ENCODE measurements around the gene WDSUB1.

The WDSUB1 gene

DNA sequence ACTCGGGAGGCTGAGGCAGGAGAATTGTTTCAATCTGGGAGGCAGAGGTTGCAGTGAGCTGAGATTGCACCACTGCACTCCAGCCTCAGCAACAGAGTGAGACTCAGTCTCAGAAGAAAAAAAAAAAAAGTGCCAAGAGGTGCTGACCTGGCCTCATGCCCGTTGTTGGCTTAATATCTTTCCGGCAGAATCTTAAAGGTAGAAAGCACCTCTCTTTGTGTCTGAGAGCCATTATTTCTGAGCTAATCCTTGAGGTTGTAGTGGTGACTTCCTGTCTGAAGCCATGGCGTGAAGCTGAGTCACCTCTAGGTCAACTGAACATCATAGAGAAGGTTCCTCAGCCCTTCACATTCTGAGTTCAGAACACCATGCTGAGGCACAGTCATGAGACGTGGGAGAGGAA is 60.4 kb downstream of the WDSUB1 start:
- Histone ChIP-seq H3K27me3 (ENCODE audit: control insufficient read depth in 1 of 2, insufficient read depth in 2 of 2, low read length in 2 of 2) (no peaks in the 10 kb centered on the region), H3K36me3 (ENCODE audit: control insufficient read depth in 1 of 2, insufficient read depth in 2 of 2, low read length in 2 of 2) (peaks cover 33 to 78% of the 10 kb centered on the region in 2 donors), H3K4me1 (ENCODE audit: control insufficient read depth in 1 of 2, insufficient read depth in 2 of 2, low read length in 2 of 2) (no peaks in the 10 kb centered on the region), H3K4me3 (ENCODE audit: low read depth in 1 of 2, low read length in 2 of 2) (no peak overlapping the region), H3K9me3 (ENCODE audit: control insufficient read depth in 1 of 2, low read length in 2 of 2) (no peaks in the 10 kb centered on the region), H3K9ac (ENCODE audit: low read depth in 1 of 2, low read length in 2 of 2) (no peak overlapping the region), H3K27ac (ENCODE audit: low read depth, low read length) (no peak overlapping the region)

DNA sequence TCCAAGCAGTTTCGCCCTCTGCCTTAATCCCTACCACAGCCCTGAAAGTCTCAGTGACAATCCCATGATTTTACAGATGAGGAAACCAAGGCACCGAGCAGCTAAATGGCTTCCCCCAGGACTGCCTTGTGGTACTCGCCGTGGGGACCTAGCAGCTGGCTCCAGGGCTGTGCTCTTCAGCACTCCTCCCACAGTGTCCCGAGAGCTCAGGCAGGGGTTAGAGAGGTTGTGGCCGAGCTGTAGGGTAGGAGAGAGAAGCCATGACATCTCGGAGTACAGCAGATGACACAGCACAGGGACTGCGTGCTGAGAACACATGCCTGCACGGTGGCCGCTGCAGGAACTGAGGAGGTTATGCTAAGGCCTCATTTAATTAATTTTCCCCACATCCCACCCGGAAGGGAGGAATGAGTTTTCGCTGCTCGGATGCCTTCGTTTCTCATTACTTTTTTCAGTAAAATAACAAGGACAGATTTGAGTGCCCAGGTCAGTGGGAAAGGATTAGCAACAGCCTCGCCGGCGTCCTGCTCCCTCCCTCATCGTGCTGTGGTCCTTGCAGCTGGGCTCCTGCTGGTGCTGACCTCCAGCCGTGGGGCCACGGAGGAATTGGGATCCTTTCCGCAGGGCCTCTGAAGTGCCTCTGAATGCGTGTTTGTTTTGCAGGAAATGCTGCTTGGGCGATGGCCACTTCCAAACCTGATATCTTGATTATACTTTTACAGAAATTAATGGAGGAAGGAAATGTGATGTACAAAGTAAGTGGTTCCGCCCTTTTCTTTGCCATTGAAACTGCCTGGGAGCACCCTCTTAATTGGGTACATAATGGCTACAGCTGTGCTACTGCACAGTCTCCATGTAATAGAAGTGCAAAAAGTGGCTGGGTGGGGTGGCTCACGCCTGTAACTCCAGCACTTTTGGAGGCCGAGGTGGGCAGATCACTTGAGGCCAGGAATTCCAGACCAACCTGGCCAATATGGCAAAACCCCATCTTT is 61.2 kb downstream of the WDSUB1 start:
- no peaks in the 10 kb centered on the region for H3K4me1 ChIP-seq (ENCODE audit: control insufficient read depth in 1 of 2, insufficient read depth in 2 of 2, low read length in 2 of 2)
- no peak overlapping the region for H3K4me3 ChIP-seq (ENCODE audit: low read depth in 1 of 2, low read length in 2 of 2)
- H3K27ac ChIP-seq (ENCODE audit: low read depth, low read length) = no peak overlapping the region
- H3K27me3 ChIP-seq (ENCODE audit: control insufficient read depth in 1 of 2, insufficient read depth in 2 of 2, low read length in 2 of 2) = no peaks in the 10 kb centered on the region
- no peak overlapping the region for H3K9ac ChIP-seq (ENCODE audit: low read depth in 1 of 2, low read length in 2 of 2)
- peaks cover 29 to 77% of the 10 kb centered on the region in 2 donors for H3K36me3 ChIP-seq (ENCODE audit: control insufficient read depth in 1 of 2, insufficient read depth in 2 of 2, low read length in 2 of 2)
- no peaks in the 10 kb centered on the region for H3K9me3 ChIP-seq (ENCODE audit: control insufficient read depth in 1 of 2, low read length in 2 of 2)

DNA sequence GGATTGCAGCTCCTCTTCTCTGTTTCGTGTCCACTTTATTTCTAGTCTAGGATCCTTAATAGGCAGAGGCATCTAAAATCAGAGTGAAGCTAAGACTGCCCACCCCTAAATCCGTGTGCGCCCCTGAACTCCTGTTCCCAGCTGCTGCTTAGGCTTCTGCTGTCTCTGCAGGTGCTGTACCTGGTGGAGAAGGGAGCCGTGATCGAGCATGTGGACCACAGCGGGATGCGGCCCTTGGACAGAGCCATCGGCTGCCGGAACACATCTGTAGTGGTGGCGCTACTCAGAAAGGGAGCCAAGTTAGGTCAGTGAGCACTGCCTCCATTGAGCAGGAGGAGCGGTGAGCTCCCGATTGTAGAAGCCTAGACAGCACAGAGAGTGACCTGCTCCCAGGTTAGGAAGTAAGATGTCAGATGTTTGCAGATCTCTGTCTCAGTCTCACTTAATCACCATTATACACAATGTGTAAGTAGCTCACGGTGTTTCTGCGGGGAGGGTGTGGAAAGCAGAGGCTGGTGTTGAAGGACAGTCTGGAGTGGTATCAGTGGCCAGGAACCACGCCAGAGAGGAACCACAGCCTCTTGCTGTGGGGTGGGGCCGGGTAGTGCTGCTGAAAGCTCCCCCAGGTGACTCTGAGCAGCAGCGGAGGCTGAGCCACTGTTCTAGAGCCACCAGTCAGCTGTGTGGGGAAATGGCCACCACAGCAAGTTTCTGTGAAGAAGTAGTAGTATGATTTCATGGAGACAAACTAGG is 62.3 kb downstream of the WDSUB1 start:
- H3K36me3 ChIP-seq (ENCODE audit: control insufficient read depth in 1 of 2, insufficient read depth in 2 of 2, low read length in 2 of 2) = peaks cover 27 to 74% of the 10 kb centered on the region in 2 donors
- no peaks in the 10 kb centered on the region for H3K9me3 ChIP-seq (ENCODE audit: control insufficient read depth in 1 of 2, low read length in 2 of 2)
- H3K27ac ChIP-seq (ENCODE audit: low read depth, low read length) = no peak overlapping the region
- no peaks in the 10 kb centered on the region for H3K4me1 ChIP-seq (ENCODE audit: control insufficient read depth in 1 of 2, insufficient read depth in 2 of 2, low read length in 2 of 2)
- no peak overlapping the region for H3K9ac ChIP-seq (ENCODE audit: low read depth in 1 of 2, low read length in 2 of 2)
- no peaks in the 10 kb centered on the region for H3K27me3 ChIP-seq (ENCODE audit: control insufficient read depth in 1 of 2, insufficient read depth in 2 of 2, low read length in 2 of 2)
- H3K4me3 ChIP-seq (ENCODE audit: low read depth in 1 of 2, low read length in 2 of 2) = no peak overlapping the region

DNA sequence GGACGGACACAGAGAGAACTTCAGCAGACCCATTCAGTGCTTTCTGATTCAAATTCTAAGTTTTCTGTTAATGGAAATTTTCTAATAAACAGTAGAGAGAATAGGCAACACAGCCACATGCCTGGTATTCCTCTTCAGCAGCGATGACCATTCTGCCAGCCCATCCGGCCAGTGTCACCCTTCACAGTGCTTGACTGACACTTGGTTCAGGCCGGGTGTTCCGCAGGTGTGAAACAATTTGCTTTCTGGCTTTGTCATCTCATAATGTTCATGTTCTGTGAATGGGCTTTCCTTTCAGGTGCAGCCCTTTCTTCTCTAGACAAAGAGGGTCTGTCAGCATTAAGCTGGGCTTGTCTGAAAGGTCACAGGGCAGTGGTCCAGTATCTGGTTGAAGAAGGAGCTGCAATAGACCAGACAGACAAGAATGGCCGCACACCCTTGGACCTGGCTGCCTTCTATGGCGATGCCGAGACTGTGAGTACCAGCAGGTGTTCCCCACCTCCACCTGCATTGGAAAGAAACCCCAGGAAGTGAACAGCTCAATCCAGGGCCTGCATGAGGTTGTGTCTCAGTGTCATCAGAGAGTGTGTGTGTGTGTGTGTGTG is 67.0 kb downstream of the WDSUB1 start:
- H3K36me3 ChIP-seq (ENCODE audit: control insufficient read depth in 1 of 2, insufficient read depth in 2 of 2, low read length in 2 of 2) = peaks cover 18 to 82% of the 10 kb centered on the region in 2 donors
- H3K27me3 ChIP-seq (ENCODE audit: control insufficient read depth in 1 of 2, insufficient read depth in 2 of 2, low read length in 2 of 2) = no peaks in the 10 kb centered on the region
- H3K9ac ChIP-seq (ENCODE audit: low read depth in 1 of 2, low read length in 2 of 2) = no peak overlapping the region
- no peaks in the 10 kb centered on the region for H3K9me3 ChIP-seq (ENCODE audit: control insufficient read depth in 1 of 2, low read length in 2 of 2)
- H3K4me1 ChIP-seq (ENCODE audit: control insufficient read depth in 1 of 2, insufficient read depth in 2 of 2, low read length in 2 of 2) = no peaks in the 10 kb centered on the region
- H3K4me3 ChIP-seq (ENCODE audit: low read depth in 1 of 2, low read length in 2 of 2) = no peak overlapping the region
- H3K27ac ChIP-seq (ENCODE audit: low read depth, low read length) = no peak overlapping the region

GRCh38 chr2:159218389-159218788 is 68.1 kb downstream of the WDSUB1 start:
- Histone ChIP-seq H3K27ac (ENCODE audit: low read depth, low read length) (no peak overlapping the region), H3K9me3 (ENCODE audit: control insufficient read depth in 1 of 2, low read length in 2 of 2) (no peaks in the 10 kb centered on the region), H3K9ac (ENCODE audit: low read depth in 1 of 2, low read length in 2 of 2) (no peak overlapping the region), H3K4me3 (ENCODE audit: low read depth in 1 of 2, low read length in 2 of 2) (no peak overlapping the region), H3K27me3 (ENCODE audit: control insufficient read depth in 1 of 2, insufficient read depth in 2 of 2, low read length in 2 of 2) (no peaks in the 10 kb centered on the region), H3K36me3 (ENCODE audit: control insufficient read depth in 1 of 2, insufficient read depth in 2 of 2, low read length in 2 of 2) (peaks cover 20 to 75% of the 10 kb centered on the region in 2 donors), H3K4me1 (ENCODE audit: control insufficient read depth in 1 of 2, insufficient read depth in 2 of 2, low read length in 2 of 2) (no peaks in the 10 kb centered on the region)

GRCh38 chr2:159217676-159218075 is 68.8 kb downstream of the WDSUB1 start:
- H3K36me3 ChIP-seq (ENCODE audit: control insufficient read depth in 1 of 2, insufficient read depth in 2 of 2, low read length in 2 of 2) = peaks cover 22 to 72% of the 10 kb centered on the region in 2 donors
- H3K4me3 ChIP-seq (ENCODE audit: low read depth in 1 of 2, low read length in 2 of 2) = no peak overlapping the region
- no peaks in the 10 kb centered on the region for H3K9me3 ChIP-seq (ENCODE audit: control insufficient read depth in 1 of 2, low read length in 2 of 2)
- H3K27me3 ChIP-seq (ENCODE audit: control insufficient read depth in 1 of 2, insufficient read depth in 2 of 2, low read length in 2 of 2) = no peaks in the 10 kb centered on the region
- H3K27ac ChIP-seq (ENCODE audit: low read depth, low read length) = no peak overlapping the region
- no peaks in the 10 kb centered on the region for H3K4me1 ChIP-seq (ENCODE audit: control insufficient read depth in 1 of 2, insufficient read depth in 2 of 2, low read length in 2 of 2)
- H3K9ac ChIP-seq (ENCODE audit: low read depth in 1 of 2, low read length in 2 of 2) = no peak overlapping the region

- H3K27ac ChIP-seq (ENCODE audit: low read depth, low read length) = no peak overlapping the region
- no peaks in the 10 kb centered on the region for H3K27me3 ChIP-seq (ENCODE audit: control insufficient read depth in 1 of 2, insufficient read depth in 2 of 2, low read length in 2 of 2)
- H3K9me3 ChIP-seq (ENCODE audit: control insufficient read depth in 1 of 2, low read length in 2 of 2) = no peaks in the 10 kb centered on the region
- no peak overlapping the region for H3K4me3 ChIP-seq (ENCODE audit: low read depth in 1 of 2, low read length in 2 of 2)
- H3K9ac ChIP-seq (ENCODE audit: low read depth in 1 of 2, low read length in 2 of 2) = no peak overlapping the region
- no peaks in the 10 kb centered on the region for H3K4me1 ChIP-seq (ENCODE audit: control insufficient read depth in 1 of 2, insufficient read depth in 2 of 2, low read length in 2 of 2)
- peaks cover 17 to 58% of the 10 kb centered on the region in 2 donors for H3K36me3 ChIP-seq (ENCODE audit: control insufficient read depth in 1 of 2, insufficient read depth in 2 of 2, low read length in 2 of 2)
Measured at GRCh38 chr2:159215116-159215515, 71.4 kb downstream of the WDSUB1 start.

DNA sequence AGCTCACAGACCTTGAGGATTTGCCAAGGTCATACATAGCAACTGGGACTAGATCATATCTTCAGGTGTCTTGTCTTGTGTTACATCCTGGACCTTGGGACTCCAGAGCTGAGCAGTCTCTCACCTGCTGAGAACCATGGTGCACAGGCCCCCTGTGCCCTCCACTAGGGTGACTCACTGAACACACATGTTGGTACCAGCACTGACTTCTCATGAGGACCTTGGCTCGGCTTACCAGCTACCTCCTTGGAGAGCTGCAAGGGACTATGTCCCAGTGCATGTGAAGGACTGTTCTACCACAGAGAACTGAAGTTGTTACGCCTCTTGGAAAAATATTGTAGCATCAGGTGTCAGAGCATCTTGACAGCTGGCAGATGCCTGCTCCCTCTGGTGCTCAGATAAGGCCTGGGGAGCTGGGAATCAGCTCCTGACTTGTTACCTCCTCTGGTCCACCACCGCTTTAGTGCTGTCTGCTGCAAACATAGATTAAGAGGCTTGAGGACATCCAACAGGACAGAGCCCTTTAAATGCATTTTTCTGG is 72.1 kb downstream of the WDSUB1 start:
- Histone ChIP-seq H3K9me3 (ENCODE audit: control insufficient read depth in 1 of 2, low read length in 2 of 2) (no peaks in the 10 kb centered on the region), H3K9ac (ENCODE audit: low read depth in 1 of 2, low read length in 2 of 2) (no peak overlapping the region), H3K4me3 (ENCODE audit: low read depth in 1 of 2, low read length in 2 of 2) (no peak overlapping the region), H3K36me3 (ENCODE audit: control insufficient read depth in 1 of 2, insufficient read depth in 2 of 2, low read length in 2 of 2) (peaks cover 13 to 51% of the 10 kb centered on the region in 2 donors), H3K4me1 (ENCODE audit: control insufficient read depth in 1 of 2, insufficient read depth in 2 of 2, low read length in 2 of 2) (no peaks in the 10 kb centered on the region), H3K27ac (ENCODE audit: low read depth, low read length) (no peak overlapping the region), H3K27me3 (ENCODE audit: control insufficient read depth in 1 of 2, insufficient read depth in 2 of 2, low read length in 2 of 2) (no peaks in the 10 kb centered on the region)

DNA sequence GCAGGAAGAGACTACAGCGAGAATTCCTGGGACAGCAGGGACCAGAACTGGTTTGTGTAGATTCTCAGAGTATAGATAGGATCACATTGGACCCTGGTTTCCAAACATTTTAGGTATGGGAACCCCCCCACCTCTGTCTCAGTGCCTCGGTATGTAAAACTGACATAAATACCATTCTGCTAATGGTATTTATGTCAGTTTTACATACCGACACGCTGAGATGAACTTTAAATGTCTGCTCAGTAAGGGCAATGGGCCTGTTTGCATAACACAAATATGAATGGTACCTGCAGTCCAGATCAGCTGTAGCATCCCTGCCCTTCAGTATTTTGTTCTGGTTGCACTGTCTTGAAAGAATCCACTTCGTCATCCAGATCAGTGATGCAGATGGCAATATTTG is 73.2 kb downstream of the WDSUB1 start:
- peaks cover 10 to 46% of the 10 kb centered on the region in 2 donors for H3K36me3 ChIP-seq (ENCODE audit: control insufficient read depth in 1 of 2, insufficient read depth in 2 of 2, low read length in 2 of 2)
- no peaks in the 10 kb centered on the region for H3K4me1 ChIP-seq (ENCODE audit: control insufficient read depth in 1 of 2, insufficient read depth in 2 of 2, low read length in 2 of 2)
- H3K4me3 ChIP-seq (ENCODE audit: low read depth in 1 of 2, low read length in 2 of 2) = no peak overlapping the region
- no peak overlapping the region for H3K27ac ChIP-seq (ENCODE audit: low read depth, low read length)
- no peak overlapping the region for H3K9ac ChIP-seq (ENCODE audit: low read depth in 1 of 2, low read length in 2 of 2)
- no peaks in the 10 kb centered on the region for H3K9me3 ChIP-seq (ENCODE audit: control insufficient read depth in 1 of 2, low read length in 2 of 2)
- H3K27me3 ChIP-seq (ENCODE audit: control insufficient read depth in 1 of 2, insufficient read depth in 2 of 2, low read length in 2 of 2) = no peaks in the 10 kb centered on the region
